GDM1 (cell line): ENCODE measurements around the gene APOBEC2.

ENCODE experiments used
- DNase-seq: peaks from one replicate; lab custom pipeline; 2025; lab: John Stamatoyannopoulos, UW

The APOBEC2 gene

GRCh38 chr6:41088451-41088850 lies 35.4 kb downstream of the APOBEC2 start:
- DNase-seq = no peak

GRCh38 chr6:41090841-41091761 lies 38.1 kb downstream of the APOBEC2 start:
- no peak for DNase-seq

DNA sequence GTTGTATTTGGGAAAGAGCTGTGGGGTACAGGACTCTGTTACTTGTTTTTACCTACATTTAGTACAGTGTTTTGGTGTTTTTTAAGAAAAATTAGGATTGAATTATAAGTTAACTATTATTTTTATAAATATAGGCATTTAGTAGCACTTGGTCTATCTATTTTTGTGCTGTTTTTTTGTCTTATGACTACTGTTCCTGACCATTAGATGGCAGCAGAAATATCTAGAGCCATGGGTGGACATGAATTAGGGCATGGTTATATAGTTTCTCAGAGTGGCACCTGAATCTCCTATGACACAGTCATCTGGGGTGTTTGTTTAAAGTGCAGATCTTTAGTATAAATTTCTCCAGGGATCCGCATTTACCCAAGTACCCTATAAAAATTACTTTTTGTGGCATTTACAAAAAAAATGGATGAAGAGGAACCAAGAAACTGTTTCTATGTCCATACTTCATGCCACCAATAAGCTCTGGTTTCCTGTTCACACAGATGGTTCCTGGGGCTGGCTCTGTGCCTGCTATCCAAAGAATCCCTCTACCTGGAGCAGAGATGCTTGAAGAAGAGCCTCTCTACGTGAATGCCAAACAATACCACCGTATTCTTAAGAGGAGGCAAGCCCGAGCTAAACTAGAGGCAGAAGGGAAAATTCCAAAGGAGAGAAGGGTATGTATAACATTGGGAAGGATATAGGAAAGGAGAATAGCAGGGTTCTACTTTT lies 39.6 kb downstream of the APOBEC2 start:
- DNase-seq = no peak

DNA sequence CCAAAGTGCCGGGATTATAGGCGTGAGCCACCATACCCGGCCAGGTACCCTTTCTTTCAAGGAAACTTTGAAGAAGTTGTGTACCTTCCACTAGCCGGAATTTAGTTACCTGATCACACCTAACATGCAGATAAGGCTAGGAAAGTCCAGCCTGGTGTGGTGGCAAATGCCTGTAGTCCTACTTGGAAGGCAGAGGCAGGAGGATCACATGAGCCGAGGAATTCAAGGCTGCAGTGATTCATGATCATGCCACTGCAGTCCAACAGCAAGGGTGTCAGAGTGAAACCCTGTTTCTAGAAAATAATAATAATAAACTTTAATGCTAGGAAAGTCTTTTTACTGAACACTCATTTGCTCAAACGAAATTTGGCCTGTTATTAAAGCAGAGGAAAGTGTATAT lies 40.7 kb downstream of the APOBEC2 start:
- DNase-seq = no peak

DNA sequence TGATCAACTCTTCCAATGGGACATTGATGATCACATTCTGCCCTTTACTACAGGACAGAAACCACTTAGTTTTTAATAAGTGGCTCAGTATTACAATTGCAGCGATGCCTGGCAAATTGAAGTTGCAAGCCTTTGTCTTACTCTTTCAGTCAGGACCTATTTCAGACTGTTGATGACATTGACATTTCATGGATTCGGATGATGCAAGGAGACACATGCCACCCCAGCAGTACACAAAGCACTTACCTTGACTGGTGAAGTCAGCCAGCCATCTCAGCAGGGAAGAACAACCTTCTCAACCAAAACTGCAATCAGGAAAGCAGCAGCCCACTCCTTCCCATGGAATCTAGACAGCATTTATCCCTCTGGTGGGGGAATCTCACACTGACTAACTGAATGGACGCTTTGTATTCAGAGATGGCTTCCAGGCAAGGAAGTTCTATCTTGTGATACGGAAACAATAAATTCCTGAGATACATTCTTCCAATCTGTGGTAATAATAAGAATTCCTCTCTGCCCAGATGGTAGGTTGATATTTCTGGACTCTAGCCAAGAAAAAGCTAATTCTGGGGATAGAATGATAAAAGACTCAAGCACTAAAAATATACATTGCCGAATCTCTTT lies 44.6 kb downstream of the APOBEC2 start:
- DNase-seq = no peak

GRCh38 chr6:41098366-41098765 lies 45.4 kb downstream of the APOBEC2 start:
- no peak for DNase-seq

- no peak for DNase-seq
These were observed 47.9 kb downstream of the APOBEC2 start for GRCh38 chr6:41100871-41101287.

GRCh38 chr6:41103847-41104246 lies 50.8 kb downstream of the APOBEC2 start:
- no peak for DNase-seq

DNA sequence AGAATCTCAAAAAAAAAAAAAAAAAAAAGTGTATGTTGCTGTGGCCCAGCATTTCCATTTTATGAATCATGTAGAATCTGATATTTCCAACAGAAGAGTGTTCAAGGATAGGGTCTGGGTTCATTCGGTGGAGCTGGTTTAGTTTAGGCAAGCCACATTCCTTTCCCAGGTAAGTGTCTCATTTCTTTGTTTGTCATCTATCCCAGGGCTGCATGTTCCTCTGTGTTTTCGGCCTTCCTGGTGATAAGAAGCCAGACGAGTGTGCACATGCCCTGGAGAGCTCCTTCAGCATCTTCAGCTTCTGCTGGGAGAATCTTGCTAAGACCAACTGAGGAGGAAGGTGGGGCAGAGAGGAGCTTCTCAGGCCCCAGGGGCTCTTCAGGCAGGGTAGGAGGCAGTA lies 58.0 kb downstream of the APOBEC2 start:
- DNase-seq = no peak
